ENCODE results near the gene SUPT3H. TPM values are rescaled to one million over a fixed set of nuclear protein-coding genes. Genes with fewer than 3 reads are reported as not detected.

The SUPT3H gene
- total RNA-seq, 4 donors from 2014 or later: 0.80 to 12.7 (median 3.0) TPM

GRCh38 chr6:44831002-44831610 lies 546.6 kb downstream of the SUPT3H start:
- no peak overlapping the region for H3K4me3 ChIP-seq
- DNase-seq: no peak
- H3K27me3 ChIP-seq: no peaks in the 10 kb centered on the region
- intact Hi-C loops (cut with DNase I; ENCODE audit: low total_unique reads) (no loop called here), in situ Hi-C loops (cut with MboI; ENCODE audit: low pct_ligation_motif_present in 1 of 4, low pct_unique_long_range_greater_than_20kb in 1 of 4, low sequenced_read_pairs in 3 of 4) (no loop called here)
- no peaks in the 10 kb centered on the region for H3K36me3 ChIP-seq
- H3K27ac ChIP-seq: no peak overlapping the region
- H3K4me1 ChIP-seq: no peaks in the 10 kb centered on the region
- no peak for TF ChIP-seq POLR2A (IDR thresholded peaks at IDR 0.05)
- no peak for TF ChIP-seq CTCF (IDR thresholded peaks at IDR 0.05)
- TF ChIP-seq POLR2AphosphoS5 (IDR thresholded peaks at IDR 0.05): no peak
- no peak for TF ChIP-seq EP300 (IDR thresholded peaks at IDR 0.05; ENCODE audit: low read depth)
- WGBS, 2 donors (ENCODE audit: low coverage in 1 of 2): 81 to 89% methylated on average over 3 of the region's 3 CpGs
- H3K9me3 ChIP-seq: no peaks in the 10 kb centered on the region

- intact Hi-C loops (cut with DNase I; ENCODE audit: low total_unique reads): no loop called here
- Histone ChIP-seq H3K4me3 (no peak overlapping the region), H3K9me3 (no peaks in the 10 kb centered on the region), H3K4me1 (no peaks in the 10 kb centered on the region), H3K27ac (no peak overlapping the region), H3K36me3 (no peaks in the 10 kb centered on the region), H3K27me3 (no peaks in the 10 kb centered on the region)
- no peak for DNase-seq
- 73 to 83% methylated on average over 2 of the region's 2 CpGs for WGBS, 2 donors (ENCODE audit: low coverage in 1 of 2)
- in situ Hi-C loops (cut with MboI; ENCODE audit: low pct_ligation_motif_present in 1 of 4, low pct_unique_long_range_greater_than_20kb in 1 of 4, low sequenced_read_pairs in 3 of 4): no loop called here
- TF ChIP-seq POLR2A (IDR thresholded peaks at IDR 0.05) (no peak), EP300 (IDR thresholded peaks at IDR 0.05; ENCODE audit: low read depth) (no peak), POLR2AphosphoS5 (IDR thresholded peaks at IDR 0.05) (no peak), CTCF (IDR thresholded peaks at IDR 0.05) (no peak)
Measured at GRCh38 chr6:44829836-44830235, 547.9 kb downstream of the SUPT3H start.

GRCh38 chr6:44828780-44829179 lies 549.0 kb downstream of the SUPT3H start:
- H3K36me3 ChIP-seq: no peaks in the 10 kb centered on the region
- TF ChIP-seq EP300 (IDR thresholded peaks at IDR 0.05; ENCODE audit: low read depth): no peak
- TF ChIP-seq CTCF (IDR thresholded peaks at IDR 0.05): no peak
- TF ChIP-seq POLR2AphosphoS5 (IDR thresholded peaks at IDR 0.05): no peak
- no peak for TF ChIP-seq POLR2A (IDR thresholded peaks at IDR 0.05)
- no peaks in the 10 kb centered on the region for H3K4me1 ChIP-seq
- no peak for DNase-seq
- H3K27ac ChIP-seq: no peak overlapping the region
- H3K9me3 ChIP-seq: no peaks in the 10 kb centered on the region
- WGBS, 2 donors (ENCODE audit: low coverage in 1 of 2): 77 to 82% methylated on average over 2 of the region's 2 CpGs
- intact Hi-C loops (cut with DNase I; ENCODE audit: low total_unique reads): no loop called here
- H3K4me3 ChIP-seq: no peak overlapping the region
- in situ Hi-C loops (cut with MboI; ENCODE audit: low pct_ligation_motif_present in 1 of 4, low pct_unique_long_range_greater_than_20kb in 1 of 4, low sequenced_read_pairs in 3 of 4): no loop called here
- no peaks in the 10 kb centered on the region for H3K27me3 ChIP-seq

GRCh38 chr6:44826025-44826676 lies 551.6 kb downstream of the SUPT3H start:
- Histone ChIP-seq H3K27ac (no peak overlapping the region), H3K36me3 (no peaks in the 10 kb centered on the region), H3K4me3 (no peak overlapping the region), H3K27me3 (no peaks in the 10 kb centered on the region), H3K9me3 (no peaks in the 10 kb centered on the region), H3K4me1 (no peaks in the 10 kb centered on the region)
- WGBS, 2 donors (ENCODE audit: low coverage in 1 of 2): 74 to 76% methylated on average over 6 of the region's 6 CpGs
- no peak for TF ChIP-seq CTCF (IDR thresholded peaks at IDR 0.05)
- TF ChIP-seq EP300 (IDR thresholded peaks at IDR 0.05; ENCODE audit: low read depth): no peak
- no peak for TF ChIP-seq POLR2A (IDR thresholded peaks at IDR 0.05)
- no peak for TF ChIP-seq POLR2AphosphoS5 (IDR thresholded peaks at IDR 0.05)
- intact Hi-C loops (cut with DNase I; ENCODE audit: low total_unique reads): no loop called here
- DNase-seq: no peak
- in situ Hi-C loops (cut with MboI; ENCODE audit: low pct_ligation_motif_present in 1 of 4, low pct_unique_long_range_greater_than_20kb in 1 of 4, low sequenced_read_pairs in 3 of 4): no loop called here

Measured in transverse colon (tissue), 4 donors.